22Rv1 (cell line): Measurements from ENCODE around the gene ATP6V1G2.

Experiments
- CTCF ChIP-seq: fragments of 450-650 bp; IDR thresholded peaks from 2 replicates; pipeline ENCODE4 v1.5.1; 2017; ENCODE audit warnings: mild to moderate bottlenecking
- ZFX ChIP-seq: fragments of 450-650 bp; IDR thresholded peaks from 2 replicates; pipeline ENCODE4 v1.6.1; 2017; ENCODE audit warnings: antibody characterized with exemption, borderline replicate concordance

GRCh38 chr6:31556307-31556706 is 9.9 kb upstream of the ATP6V1G2 start:
- TF ChIP-seq CTCF (no peak), ZFX (no peak)
